ENCODE data around the gene ANKRD50.

GRCh38 chr4:124658795-124659194, 53.7 kb downstream of the ANKRD50 start:
- TF ChIP-seq CTCF (IDR thresholded peaks at IDR 0.05) (no peak), POLR2A (IDR thresholded peaks at IDR 0.05) (no peak)

All from esophagus squamous epithelium (tissue), 4 donors.